ENCODE data around the gene GABBR2.

The GABBR2 gene

GRCh38 chr9:98555651-98556465, 152.9 kb downstream of the GABBR2 start:
- no peaks in the 10 kb centered on the region for H3F3A ChIP-seq (ENCODE audit: insufficient read depth, low read length)
- no peaks in the 10 kb centered on the region for H4K20me1 ChIP-seq (ENCODE audit: insufficient read depth, low read length)
- H3K27me3 ChIP-seq (replicated peaks; ENCODE audit: insufficient read depth, low read length): no peaks in the 10 kb centered on the region
- TF ChIP-seq EZH2phosphoT487 (IDR thresholded peaks at IDR 0.05; ENCODE audit: low read length) (no peak), CTCF (IDR thresholded peaks at IDR 0.05; ENCODE audit: low read length) (no peak), EZH2 (optimal IDR thresholded peaks at IDR 0.05; ENCODE audit: low read depth, low read length) (no peak)
- H2AFZ ChIP-seq (ENCODE audit: low read length): no peak overlapping the region
- no peaks in the 10 kb centered on the region for H3K9me3 ChIP-seq (replicated peaks; ENCODE audit: insufficient read depth, low read length)
- no peak overlapping the region for H3K4me3 ChIP-seq (ENCODE audit: low read length)
- H3K4me2 ChIP-seq (ENCODE audit: low read depth, low read length): no peak overlapping the region
- H3K9ac ChIP-seq (ENCODE audit: low read length): no peak overlapping the region
- DNase-seq: no peak
- no peaks in the 10 kb centered on the region for H3K9me2 ChIP-seq (replicated peaks; ENCODE audit: insufficient read depth, low read length)
- no peak overlapping the region for H3K27ac ChIP-seq (ENCODE audit: low read length)
- no peaks in the 10 kb centered on the region for H3K36me3 ChIP-seq (replicated peaks; ENCODE audit: insufficient read depth, low read length)
- no peaks in the 10 kb centered on the region for H3K4me1 ChIP-seq (ENCODE audit: low read length)
- H3K79me2 ChIP-seq (ENCODE audit: low read length): no peaks in the 10 kb centered on the region

- Histone ChIP-seq H3K27me3 (replicated peaks; ENCODE audit: insufficient read depth, low read length) (no peaks in the 10 kb centered on the region), H2AFZ (ENCODE audit: low read length) (no peak overlapping the region), H3K4me3 (ENCODE audit: low read length) (no peak overlapping the region), H3K9ac (ENCODE audit: low read length) (no peak overlapping the region), H3K36me3 (replicated peaks; ENCODE audit: insufficient read depth, low read length) (no peaks in the 10 kb centered on the region), H3K27ac (ENCODE audit: low read length) (no peak overlapping the region), H3K79me2 (ENCODE audit: low read length) (no peaks in the 10 kb centered on the region), H3K9me3 (replicated peaks; ENCODE audit: insufficient read depth, low read length) (no peaks in the 10 kb centered on the region), H4K20me1 (ENCODE audit: insufficient read depth, low read length) (no peaks in the 10 kb centered on the region), H3K4me2 (ENCODE audit: low read depth, low read length) (no peak overlapping the region), H3K4me1 (ENCODE audit: low read length) (no peaks in the 10 kb centered on the region), H3F3A (ENCODE audit: insufficient read depth, low read length) (no peaks in the 10 kb centered on the region), H3K9me2 (replicated peaks; ENCODE audit: insufficient read depth, low read length) (no peaks in the 10 kb centered on the region)
- TF ChIP-seq EZH2 (optimal IDR thresholded peaks at IDR 0.05; ENCODE audit: low read depth, low read length) (no peak), CTCF (IDR thresholded peaks at IDR 0.05; ENCODE audit: low read length) (no peak), EZH2phosphoT487 (IDR thresholded peaks at IDR 0.05; ENCODE audit: low read length) (no peak)
- no peak for DNase-seq
These were observed 154.0 kb downstream of the GABBR2 start for GRCh38 chr9:98554752-98555151.

- Histone ChIP-seq H3K9me3 (replicated peaks; ENCODE audit: insufficient read depth, low read length) (no peaks in the 10 kb centered on the region), H3K79me2 (ENCODE audit: low read length) (no peaks in the 10 kb centered on the region), H3K9me2 (replicated peaks; ENCODE audit: insufficient read depth, low read length) (no peaks in the 10 kb centered on the region), H3K27me3 (replicated peaks; ENCODE audit: insufficient read depth, low read length) (no peaks in the 10 kb centered on the region), H3F3A (ENCODE audit: insufficient read depth, low read length) (no peaks in the 10 kb centered on the region), H2AFZ (ENCODE audit: low read length) (no peak overlapping the region), H4K20me1 (ENCODE audit: insufficient read depth, low read length) (no peaks in the 10 kb centered on the region), H3K36me3 (replicated peaks; ENCODE audit: insufficient read depth, low read length) (no peaks in the 10 kb centered on the region), H3K4me1 (ENCODE audit: low read length) (no peaks in the 10 kb centered on the region), H3K27ac (ENCODE audit: low read length) (no peak overlapping the region), H3K4me2 (ENCODE audit: low read depth, low read length) (no peak overlapping the region), H3K4me3 (ENCODE audit: low read length) (no peak overlapping the region), H3K9ac (ENCODE audit: low read length) (no peak overlapping the region)
- no peak for DNase-seq
- no peak for TF ChIP-seq CTCF (IDR thresholded peaks at IDR 0.05; ENCODE audit: low read length)
- no peak for TF ChIP-seq EZH2 (optimal IDR thresholded peaks at IDR 0.05; ENCODE audit: low read depth, low read length)
- TF ChIP-seq EZH2phosphoT487 (IDR thresholded peaks at IDR 0.05; ENCODE audit: low read length): no peak
These were observed 156.4 kb downstream of the GABBR2 start for GRCh38 chr9:98552331-98552730.

Measured in MM.1S (cell line).